Heart left ventricle (tissue), 16 donors: ENCODE data around the gene SH3BGRL. TPM values are rescaled to one million over a fixed set of nuclear protein-coding genes. Genes with fewer than 3 reads are reported as not detected.
"Not testable (repeated sequence)": the region's sequence is repeated elsewhere in the genome, so short reads cannot be mapped to it uniquely, and the experiment has no call there.

Experiments used
- ATAC-seq, 4 donors: fragments of 200-7000 bp; cut with Tn5 transposase; one replicate each; pipeline ENCODE4 v1.9.1; 2020 to 2022; ENCODE audit warnings: moderate library complexity in 4 of 4, mild to moderate bottlenecking in 3 of 4, moderate number of reproducible peaks in 1 of 4
- DNase-seq, 5 donors: peaks; one replicate each; pipeline ENCODE4 v3.0.0-alpha.2; 2020
- H3K27ac ChIP-seq, 12 donors: fragments of 200-600 bp; sonication (generic) in 4 of 12; one replicate each; pipeline versions ENCODE4 v1.5.0 to v1.8.0; 2016 to 2022; ENCODE audit warnings: mild to moderate bottlenecking in 2 of 12
- H3K27me3 ChIP-seq, 9 donors: fragments of 200-600 bp; sonication (generic) in 2 of 9; one replicate each; pipeline versions ENCODE4 v1.5.1 to v1.8.0; 2016 to 2022; ENCODE audit warnings: mild to moderate bottlenecking in 3 of 9
- H3K36me3 ChIP-seq, 9 donors: fragments of 200-600 bp; sonication (generic) in 2 of 9; one replicate each; pipeline versions ENCODE4 v1.5.0 to v1.8.0; 2018 to 2022; ENCODE audit warnings: mild to moderate bottlenecking in 2 of 9
- H3K4me1 ChIP-seq, 12 donors: fragments of 200-600 bp; sonication (generic) in 4 of 12; one replicate each; pipeline versions ENCODE4 v1.5.0 to v1.8.0; 2016 to 2022; ENCODE audit warnings: mild to moderate bottlenecking in 3 of 12
- H3K4me3 ChIP-seq, 12 donors: fragments of 200-600 bp; sonication (generic) in 4 of 12; one replicate each; pipeline versions ENCODE4 v1.5.0 to v1.8.0; 2017 to 2022; ENCODE audit warnings: mild to moderate bottlenecking in 9 of 12, moderate library complexity in 4 of 12
- H3K9me3 ChIP-seq, 12 donors: fragments of 200-600 bp; sonication (generic) in 4 of 12; one replicate each; pipeline versions ENCODE4 v1.5.0 to v1.8.0; 2016 to 2022; ENCODE audit warnings: mild to moderate bottlenecking in 1 of 12
- POLR2A ChIP-seq, 2 donors: fragments of 450-650 bp; IDR thresholded peaks; one replicate each; pipeline ENCODE4 v1.6.1; 2017; ENCODE audit warnings: antibody characterized with exemption in 2 of 2, mild to moderate bottlenecking in 2 of 2, moderate library complexity in 2 of 2
- WGBS, 4 donors: extraction: QIAGEN DNeasy Blood & Tissue Kit in 2 of 4; methylation state at CpG; one replicate each; pipeline versions ENCODE4 v1.1.5 to v1.1.7; 2013 to 2018; 5-methylcytosine and 5-hydroxymethylcytosine counted together
- intact Hi-C, 10 donors: fragments of 100-400 bp; cut with DNase I; formaldehyde crosslinking; loops; one replicate each; pipeline versions ENCODE4 v1.11.1 to v1.14.2; 2022
- polyA plus RNA-seq, 2 donors: library from polyadenylated mRNA; stranded (reverse); fragments of 200-250 nt; gene quantifications; one replicate each; pipeline ENCODE4 v1.2.3, GENCODE V29; 2013
- total RNA-seq, 9 donors: library from RNA; depleted of rRNA in 2 of 9; stranded (reverse); fragments of >200 nt in 2 of 9; fragmentation: NEBNext Ultra II Directional in 3 of 9; extraction: Animal tissue kit (Norgen Biotek cat#: 25700) in 3 of 9; gene quantifications; one replicate each; pipeline versions ENCODE4 v1.1.0 to v1.2.4, GENCODE V29; 2016 to 2023
- TF ChIP-seq, protein P1 (sequence below), 12 donors: fragments of 200-600 bp; sonication (generic) in 4 of 12; IDR thresholded peaks; one replicate each; pipeline versions ENCODE4 v1.5.0 to v1.8.0; 2018 to 2022; ENCODE audit warnings: antibody characterized with exemption in 12 of 12, mild to moderate bottlenecking in 5 of 12
- donor health status: ischemic (EF 13 %, LVEDD 7.1; RV severe dilation, severe dysfunction).
- donor health status: healthy with polysubstance abuse.
- donor health status: DM: no; HTN: yes; CAD: no.
- donor health status: DM: no; HTN: no; CAD: no.
- donor health status: ischemic (EF 25% LVEDD 6.9; RV normal size, moderate dysfunction).
- donor health status: ischemic (EF 25% LVEDD 5.7; RV mildly dilated, moderate dysfunction).
- donor health status: healthy.
- donor health status: DM: yes; HTN: yes; CAD: no.
- donor health status: ischemic (EF 35%, LVEDD 5.7; RV mildly dilated, moderate dysfunction).
- donor health status: nonischemic (EF 11% LVEDD 7.7; RV severe dilation, severe dysfunction).
- donor health status: DM: yes; HTN: yes; CAD: no.
- donor health status: PGD.
- donor health status: ischemic (EF 29% LVEDD 5.4; RV normal size, mild dysfunction).
- donor health status: nonischemic (EF 23%, LVEDD 6.1; RV moderate dilation, normal function).

SH3BGRL gene
- total and polyA plus RNA-seq, 11 donors, result 16.4 to 96.1 (median 24.4) TPM

DNA sequence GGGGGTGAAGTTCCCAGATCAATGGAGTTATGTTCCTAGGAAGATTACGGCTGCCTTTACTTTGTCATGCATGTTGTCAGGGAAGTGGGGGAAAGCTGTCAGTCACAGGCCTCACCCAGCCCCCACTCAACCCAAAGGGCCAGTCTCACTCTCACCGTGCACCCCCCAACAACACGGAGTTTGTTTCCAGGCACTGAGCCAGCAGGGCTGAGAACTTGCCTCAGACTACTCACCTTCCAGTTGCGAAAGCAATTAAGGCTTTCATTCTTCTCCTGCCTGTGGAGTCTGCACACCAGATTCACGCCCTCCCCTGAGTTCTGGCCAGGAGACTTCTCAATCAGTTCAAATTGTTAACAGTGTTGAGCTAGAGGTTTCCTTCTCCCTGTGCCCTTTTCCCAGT lies 114.3 kb downstream of the SH3BGRL start:
- 61 to 84% (median 73%) methylated on average over 5 of the region's 5 CpGs for WGBS, 4 donors
- no peaks in the 10 kb centered on the region for H3K4me1 ChIP-seq
- DNase-seq (no peak), ATAC-seq (no peak)
- H3K4me3 ChIP-seq, result no peak overlapping the region
- intact Hi-C loops, result no loop called here
- no peaks in the 10 kb centered on the region for H3K36me3 ChIP-seq
- no peaks in the 10 kb centered on the region for H3K27me3 ChIP-seq
- H3K27ac ChIP-seq, result no peak overlapping the region
- no peak for TF ChIP-seq POLR2A (IDR thresholded peaks at IDR 0.05)
- TF ChIP-seq, protein P1, sequence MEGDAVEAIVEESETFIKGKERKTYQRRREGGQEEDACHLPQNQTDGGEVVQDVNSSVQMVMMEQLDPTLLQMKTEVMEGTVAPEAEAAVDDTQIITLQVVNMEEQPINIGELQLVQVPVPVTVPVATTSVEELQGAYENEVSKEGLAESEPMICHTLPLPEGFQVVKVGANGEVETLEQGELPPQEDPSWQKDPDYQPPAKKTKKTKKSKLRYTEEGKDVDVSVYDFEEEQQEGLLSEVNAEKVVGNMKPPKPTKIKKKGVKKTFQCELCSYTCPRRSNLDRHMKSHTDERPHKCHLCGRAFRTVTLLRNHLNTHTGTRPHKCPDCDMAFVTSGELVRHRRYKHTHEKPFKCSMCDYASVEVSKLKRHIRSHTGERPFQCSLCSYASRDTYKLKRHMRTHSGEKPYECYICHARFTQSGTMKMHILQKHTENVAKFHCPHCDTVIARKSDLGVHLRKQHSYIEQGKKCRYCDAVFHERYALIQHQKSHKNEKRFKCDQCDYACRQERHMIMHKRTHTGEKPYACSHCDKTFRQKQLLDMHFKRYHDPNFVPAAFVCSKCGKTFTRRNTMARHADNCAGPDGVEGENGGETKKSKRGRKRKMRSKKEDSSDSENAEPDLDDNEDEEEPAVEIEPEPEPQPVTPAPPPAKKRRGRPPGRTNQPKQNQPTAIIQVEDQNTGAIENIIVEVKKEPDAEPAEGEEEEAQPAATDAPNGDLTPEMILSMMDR (IDR thresholded peaks at IDR 0.05), result no peak
- H3K9me3 ChIP-seq, result peaks cover 0 to 6% (median 0%) of the 10 kb centered on the region in 12 donors

DNA sequence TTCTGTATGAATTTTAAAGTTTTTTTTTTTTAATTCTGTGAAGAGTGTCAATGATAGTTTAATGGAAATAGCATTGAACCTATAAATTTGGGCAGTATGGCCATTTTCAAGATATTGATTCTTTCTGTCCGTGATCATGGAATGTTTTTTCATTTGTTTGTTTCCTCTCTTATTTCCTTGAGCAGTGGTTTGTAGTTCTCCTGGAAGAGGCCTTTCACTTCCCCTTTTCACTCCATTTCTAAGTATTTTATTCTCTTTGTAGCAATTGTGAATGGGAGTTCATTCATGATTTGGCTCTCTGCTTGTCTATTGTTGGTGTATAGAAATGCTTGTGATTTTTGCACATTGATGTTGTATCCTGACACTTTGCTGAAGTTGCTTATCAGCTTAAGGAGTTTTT lies 129.8 kb downstream of the SH3BGRL start:
- intact Hi-C loops, ATAC-seq, H3K27me3 ChIP-seq, H3K4me1 ChIP-seq, H3K4me3 ChIP-seq, H3K27ac ChIP-seq, DNase-seq, H3K36me3 ChIP-seq: not testable (repeated sequence)
- peaks cover 0 to 11% (median 0%) of the 10 kb centered on the region in 12 donors for H3K9me3 ChIP-seq
- 57 to 81% (median 70%) methylated on average over 1 of the region's 1 CpG for WGBS, 4 donors

GRCh38 chrX:81336455-81337152 lies 134.7 kb downstream of the SH3BGRL start:
- no peak for DNase-seq
- Histone ChIP-seq H3K36me3 (no peaks in the 10 kb centered on the region), H3K27me3 (no peaks in the 10 kb centered on the region), H3K4me3 (no peak overlapping the region), H3K9me3 (peaks cover 0 to 11% (median 0%) of the 10 kb centered on the region in 12 donors), H3K4me1 (no peaks in the 10 kb centered on the region), H3K27ac (no peak overlapping the region)
- intact Hi-C loops, result no loop called here
- no peak for TF ChIP-seq POLR2A (IDR thresholded peaks at IDR 0.05)
- TF ChIP-seq, protein P1 (IDR thresholded peaks at IDR 0.05), result no peak
- ATAC-seq, result no peak
- WGBS, 4 donors, result 79 to 88% (median 80%) methylated on average over 2 to 4 of the region's 4 CpGs

GRCh38 chrX:81337805-81338204 lies 135.9 kb downstream of the SH3BGRL start:
- ATAC-seq, result no peak

More at GRCh38 chrX:81337805-81338204, 135.9 kb downstream of the SH3BGRL start:
- Histone ChIP-seq H3K27me3 (no peaks in the 10 kb centered on the region), H3K4me3 (no peak overlapping the region), H3K9me3 (peaks cover 0 to 11% (median 0%) of the 10 kb centered on the region in 12 donors), H3K27ac (no peak overlapping the region), H3K4me1 (no peaks in the 10 kb centered on the region), H3K36me3 (no peaks in the 10 kb centered on the region)
- no peak for DNase-seq
- WGBS, 4 donors, result 57 to 100% (median 95%) methylated on average over 2 to 3 of the region's 3 CpGs
- TF ChIP-seq POLR2A (IDR thresholded peaks at IDR 0.05), result no peak
- TF ChIP-seq, protein P1 (IDR thresholded peaks at IDR 0.05), result no peak
- intact Hi-C loops, result no loop called here
